Loucy (cell line): ENCODE measurements around the gene INPP5D.

Source experiments
- H2AFZ ChIP-seq: fragments of 200-600 bp; sonication (generic); 2 replicates; pipeline ENCODE4 v1.6.0; 2016; ENCODE audit warnings: antibody characterized with exemption, mild to moderate bottlenecking, low read length, moderate library complexity
- H3F3A ChIP-seq: fragments of 200-600 bp; 2 replicates; pipeline ENCODE4 v1.6.0; 2016; ENCODE audit warnings: antibody characterized with exemption, low read depth, mild to moderate bottlenecking
- H3K27me3 ChIP-seq: fragments of 200-600 bp; sonication (generic); 2 replicates; pipeline ENCODE4 v1.6.1; 2014; ENCODE audit warnings: low read length, mild to moderate bottlenecking; ENCODE audit not compliant: insufficient read depth, poor library complexity, severe bottlenecking
- H3K36me3 ChIP-seq: fragments of 200-600 bp; sonication (generic); 2 replicates; pipeline ENCODE4 v1.6.1; 2016; ENCODE audit warnings: low read length; ENCODE audit not compliant: insufficient read depth
- H3K4me1 ChIP-seq: fragments of 200-600 bp; sonication (generic); 2 replicates; pipeline ENCODE4 v1.5.1; 2014; ENCODE audit warnings: low read length, mild to moderate bottlenecking; ENCODE audit not compliant: insufficient read depth, poor library complexity, severe bottlenecking
- H3K4me2 ChIP-seq: fragments of 200-600 bp; sonication (generic); 2 replicates; pipeline ENCODE4 v1.6.0; 2014; ENCODE audit warnings: antibody characterized with exemption, low read length, low read depth, mild to moderate bottlenecking; ENCODE audit not compliant: poor library complexity, severe bottlenecking
- H3K4me3 ChIP-seq: fragments of 200-600 bp; sonication (generic); 2 replicates; pipeline ENCODE4 v1.5.1; 2014; ENCODE audit warnings: low read length, mild to moderate bottlenecking, mixed read lengths; ENCODE audit not compliant: poor library complexity, severe bottlenecking
- H3K79me2 ChIP-seq: fragments of 200-600 bp; sonication (generic); 2 replicates; pipeline ENCODE4 v1.6.1; 2014; ENCODE audit warnings: low read length; ENCODE audit not compliant: insufficient read depth
- H3K9ac ChIP-seq: fragments of 200-600 bp; sonication (generic); 2 replicates; pipeline ENCODE4 v1.6.0; 2014; ENCODE audit warnings: mild to moderate bottlenecking, low read depth, low read length, moderate library complexity; ENCODE audit not compliant: poor library complexity, severe bottlenecking
- H3K9me2 ChIP-seq: fragments of 200-600 bp; sonication (generic); replicated peaks from 2 replicates; pipeline ENCODE4 v1.6.1; 2016; ENCODE audit warnings: low read depth, low read length, mixed read lengths
- H3K9me3 ChIP-seq: fragments of 200-600 bp; sonication (generic); 2 replicates; pipeline ENCODE4 v1.6.1; 2014; ENCODE audit warnings: mild to moderate bottlenecking, antibody characterized with exemption, low read length, low read depth; ENCODE audit not compliant: insufficient read depth
- H4K20me1 ChIP-seq: fragments of 200-600 bp; sonication (generic); 2 replicates; pipeline ENCODE4 v1.6.0; 2014; ENCODE audit warnings: antibody characterized with exemption, low read length, mild to moderate bottlenecking; ENCODE audit not compliant: insufficient read depth, poor library complexity, severe bottlenecking
- CTCF ChIP-seq: fragments of 200-600 bp; sonication (generic); conservative IDR thresholded peaks from 2 replicates; pipeline ENCODE4 v1.5.1; 2014; ENCODE audit warnings: mild to moderate bottlenecking, antibody characterized with exemption, low read length
- EZH2phosphoT487 ChIP-seq: fragments of 200-600 bp; IDR thresholded peaks from 2 replicates; pipeline ENCODE4 v1.6.1; 2018; ENCODE audit warnings: antibody characterized with exemption, mild to moderate bottlenecking, moderate library complexity, borderline replicate concordance

The INPP5D gene

DNA sequence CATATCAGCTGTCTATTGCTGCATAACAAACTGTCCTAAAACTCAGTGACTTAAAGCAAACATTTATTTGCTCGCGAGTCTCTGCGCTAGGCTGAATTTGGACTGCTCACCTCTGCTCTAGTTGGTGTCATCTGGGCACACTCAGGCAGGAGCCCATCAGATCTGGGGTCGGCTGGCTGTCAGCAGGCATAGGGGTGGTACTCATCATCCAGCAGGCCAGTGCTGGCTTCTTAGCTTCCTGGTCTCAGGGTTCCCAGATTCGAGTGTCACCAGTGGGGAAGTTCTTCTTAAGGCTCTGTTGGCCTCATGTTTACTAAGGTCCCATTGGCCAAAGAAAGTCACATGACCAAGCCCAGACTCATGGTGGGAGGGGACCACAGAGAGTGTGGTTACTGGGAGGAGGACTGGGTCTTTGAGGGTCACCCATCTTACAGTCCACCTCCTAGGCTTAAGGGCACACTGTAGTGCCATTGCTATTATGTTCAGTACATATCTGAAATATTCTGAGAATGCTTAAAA is 119.8 kb downstream of the INPP5D start:
- Histone ChIP-seq H3K9me2 (no peaks in the 10 kb centered on the region), H3K4me2 (no peak overlapping the region), H3K4me1 (no peaks in the 10 kb centered on the region), H4K20me1 (no peaks in the 10 kb centered on the region), H3K9ac (no peak overlapping the region), H3K36me3 (peaks cover 86% of the 10 kb centered on the region; the same call in 1 of the 2 replicates), H3K9me3 (no peaks in the 10 kb centered on the region), H3K4me3 (no peak overlapping the region), H3F3A (no peaks in the 10 kb centered on the region), H3K27me3 (no peaks in the 10 kb centered on the region), H3K79me2 (no peaks in the 10 kb centered on the region), H2AFZ (no peak overlapping the region)
- TF ChIP-seq CTCF (no peak), EZH2phosphoT487 (no peak)

- no peaks in the 10 kb centered on the region for H3K9me3 ChIP-seq
- no peak overlapping the region for H2AFZ ChIP-seq
- TF ChIP-seq CTCF (no peak), EZH2phosphoT487 (no peak)
- no peaks in the 10 kb centered on the region for H3K4me1 ChIP-seq
- H4K20me1 ChIP-seq, result no peaks in the 10 kb centered on the region
- H3F3A ChIP-seq, result no peaks in the 10 kb centered on the region
- H3K9me2 ChIP-seq, result no peaks in the 10 kb centered on the region
- H3K4me3 ChIP-seq, result no peak overlapping the region
- H3K9ac ChIP-seq, result no peak overlapping the region
- H3K4me2 ChIP-seq, result no peak overlapping the region
- no peaks in the 10 kb centered on the region for H3K27me3 ChIP-seq
- no peaks in the 10 kb centered on the region for H3K79me2 ChIP-seq
- H3K36me3 ChIP-seq, result peaks cover 95% of the 10 kb centered on the region; the same call in 1 of the 2 replicates
These were observed 123.8 kb downstream of the INPP5D start for GRCh38 chr2:233183869-233184418.

DNA sequence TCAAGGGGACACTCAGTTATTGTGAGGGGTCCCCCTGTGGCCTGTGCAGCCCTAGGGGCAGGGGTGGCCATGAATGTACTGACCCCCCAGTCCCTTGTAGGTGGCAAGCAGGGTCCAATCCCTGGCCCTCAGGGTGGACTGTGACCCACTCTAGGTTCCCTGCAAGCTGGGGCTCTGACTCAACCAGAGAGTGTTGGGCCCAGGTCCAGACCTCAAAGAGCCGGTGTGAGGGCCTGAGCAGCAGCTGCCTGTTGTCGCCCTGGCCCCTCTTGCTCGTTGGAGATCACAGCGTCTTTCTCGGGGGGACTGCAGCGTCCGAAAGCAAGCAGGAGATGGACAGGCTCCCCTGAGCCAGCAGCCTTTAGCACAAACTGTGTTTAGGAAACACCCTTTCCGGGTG is 124.5 kb downstream of the INPP5D start:
- no peaks in the 10 kb centered on the region for H3K27me3 ChIP-seq
- peaks cover 95% of the 10 kb centered on the region; the same call in 1 of the 2 replicates for H3K36me3 ChIP-seq
- H3K4me2 ChIP-seq, result no peak overlapping the region
- H3K79me2 ChIP-seq, result no peaks in the 10 kb centered on the region
- H3K9ac ChIP-seq, result no peak overlapping the region
- H3K4me1 ChIP-seq, result no peaks in the 10 kb centered on the region
- TF ChIP-seq CTCF (no peak), EZH2phosphoT487 (no peak)
- no peaks in the 10 kb centered on the region for H4K20me1 ChIP-seq
- H3F3A ChIP-seq, result no peaks in the 10 kb centered on the region
- no peaks in the 10 kb centered on the region for H3K9me3 ChIP-seq
- H2AFZ ChIP-seq, result no peak overlapping the region
- H3K9me2 ChIP-seq, result no peaks in the 10 kb centered on the region
- H3K4me3 ChIP-seq, result no peak overlapping the region
